NCI-H1048 (cell line): ENCODE results near the gene COL5A1.

Experiments
- DNase-seq: peaks from one replicate; lab custom pipeline; 2025; lab: John Stamatoyannopoulos, UW

Gene COL5A1

GRCh38 chr9:134880484-134881312 is 239.1 kb downstream of the COL5A1 start, which contains the start of gene FCN2:
Gene FCN2, plus strand, starts transcription at chr9:134880810. Its CDS starts 12 bp downstream, at chr9:134880822.
- no peak for DNase-seq

GRCh38 chr9:134881313-134881670 is 239.7 kb downstream of the COL5A1 start:
- DNase-seq, result no peak

GRCh38 chr9:134882204-134882785 is 240.7 kb downstream of the COL5A1 start:
- DNase-seq, result no peak

GRCh38 chr9:134883040-134883782 is 241.6 kb downstream of the COL5A1 start:
- no peak for DNase-seq

- no peak for DNase-seq
Measured at GRCh38 chr9:134884492-134884891, 242.9 kb downstream of the COL5A1 start.

GRCh38 chr9:134885001-134885678 is 243.5 kb downstream of the COL5A1 start:
- no peak for DNase-seq

- no peak for DNase-seq
Measured at GRCh38 chr9:134885679-134886412, 244.2 kb downstream of the COL5A1 start.

GRCh38 chr9:134886413-134886913 is 244.9 kb downstream of the COL5A1 start:
- no peak for DNase-seq

- DNase-seq, result no peak
Measured at GRCh38 chr9:134887219-134887618, 245.6 kb downstream of the COL5A1 start.

GRCh38 chr9:134887686-134888602 is 246.3 kb downstream of the COL5A1 start:
- DNase-seq, result no peak

GRCh38 chr9:134888603-134889190 is 247.1 kb downstream of the COL5A1 start:
- no peak for DNase-seq

- no peak for DNase-seq
Measured at GRCh38 chr9:134889386-134890154, 248.0 kb downstream of the COL5A1 start.

GRCh38 chr9:134890155-134890495 is 248.5 kb downstream of the COL5A1 start:
- DNase-seq, result no peak

- no peak for DNase-seq
Measured at GRCh38 chr9:134891053-134891452, 249.4 kb downstream of the COL5A1 start.

- no peak for DNase-seq
Measured at GRCh38 chr9:134891713-134892112, 250.1 kb downstream of the COL5A1 start.

GRCh38 chr9:134892221-134892620 is 250.6 kb downstream of the COL5A1 start:
- DNase-seq, result no peak

GRCh38 chr9:134892820-134893420 is 251.3 kb downstream of the COL5A1 start:
- no peak for DNase-seq
